SIG-M5 treated with dmso at 0.1 percent for 504 hours (cell line): ENCODE measurements around the gene DIP2B.

Experiments used
- DNase-seq: peaks from one replicate; lab custom pipeline; 2025; ENCODE audit not compliant: unreplicated experiment; lab: John Stamatoyannopoulos, UW

The DIP2B gene

DNA sequence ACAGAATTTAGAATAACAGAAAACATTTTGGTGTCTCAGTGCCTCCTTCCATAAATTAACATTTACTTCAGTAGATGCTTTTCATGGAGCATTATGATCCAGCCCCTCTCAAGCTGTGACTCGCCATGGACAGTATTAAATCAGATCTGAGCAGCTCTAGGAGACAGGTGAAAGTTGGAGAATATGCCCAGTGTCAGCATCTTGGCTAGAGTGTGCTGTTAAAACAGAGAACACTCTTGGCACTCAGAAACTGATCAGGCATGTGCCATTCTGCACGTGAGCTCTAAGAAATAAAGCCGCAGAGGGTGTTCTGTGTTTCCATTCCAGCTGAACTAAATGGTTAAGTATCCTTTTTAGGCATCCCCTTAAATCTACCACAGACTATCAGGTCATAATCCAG, 68.0 kb downstream of the DIP2B start:
- no peak for DNase-seq

DNA sequence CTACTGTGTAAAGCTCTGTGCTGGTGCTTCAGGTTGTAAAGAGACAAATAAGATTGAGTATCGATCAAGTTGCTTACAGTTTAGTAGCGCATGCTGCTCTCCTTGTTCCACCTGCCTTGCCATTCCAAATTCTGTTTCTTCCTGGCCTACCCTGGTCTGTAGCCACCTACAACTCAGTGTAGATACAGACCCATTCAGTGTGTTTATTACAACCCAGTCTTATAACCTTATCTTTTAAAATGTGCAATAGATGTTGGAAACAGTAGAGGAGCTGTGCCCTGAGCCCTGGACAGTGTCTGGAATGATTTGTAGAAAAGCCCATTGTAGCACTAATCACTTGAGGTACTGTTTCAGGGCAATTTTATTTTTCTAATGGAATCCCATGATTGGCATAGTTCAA, 68.5 kb downstream of the DIP2B start:
- no peak for DNase-seq

DNA sequence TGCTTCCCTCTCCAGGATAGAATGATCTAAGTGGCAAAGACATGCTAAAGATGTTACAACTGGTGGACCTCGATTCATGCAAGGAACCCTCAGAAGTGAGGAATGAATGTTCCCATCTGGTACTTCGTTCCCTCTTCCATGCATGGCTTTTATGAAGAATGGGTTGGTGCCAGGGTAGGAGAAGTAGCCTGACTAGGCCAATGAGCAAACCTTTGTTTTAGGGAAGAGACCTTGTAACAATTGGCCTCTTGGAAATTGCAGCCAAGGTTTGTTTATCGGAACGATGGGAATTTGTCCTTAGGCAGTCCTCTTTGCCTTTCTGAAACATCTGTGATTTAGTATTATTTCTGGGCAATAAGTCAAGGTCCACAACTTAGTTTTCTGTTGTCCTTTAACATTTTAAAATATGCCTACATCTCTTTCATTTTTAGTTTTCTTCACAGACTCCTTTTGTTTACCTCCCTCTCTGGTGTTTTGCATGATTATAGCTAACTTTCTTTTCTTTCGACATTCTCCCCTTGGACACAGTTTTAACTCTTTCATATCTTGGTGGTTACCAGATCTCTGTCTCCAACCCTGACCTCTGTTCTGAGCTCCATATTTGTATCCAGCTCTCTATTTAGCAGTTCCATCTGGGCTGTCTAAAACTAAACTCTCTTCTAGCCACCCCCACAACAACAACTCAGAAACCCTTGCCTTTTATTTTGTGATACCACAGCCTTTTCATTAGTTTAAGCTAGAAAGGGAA, 70.0 kb downstream of the DIP2B start:
- DNase-seq = no peak

DNA sequence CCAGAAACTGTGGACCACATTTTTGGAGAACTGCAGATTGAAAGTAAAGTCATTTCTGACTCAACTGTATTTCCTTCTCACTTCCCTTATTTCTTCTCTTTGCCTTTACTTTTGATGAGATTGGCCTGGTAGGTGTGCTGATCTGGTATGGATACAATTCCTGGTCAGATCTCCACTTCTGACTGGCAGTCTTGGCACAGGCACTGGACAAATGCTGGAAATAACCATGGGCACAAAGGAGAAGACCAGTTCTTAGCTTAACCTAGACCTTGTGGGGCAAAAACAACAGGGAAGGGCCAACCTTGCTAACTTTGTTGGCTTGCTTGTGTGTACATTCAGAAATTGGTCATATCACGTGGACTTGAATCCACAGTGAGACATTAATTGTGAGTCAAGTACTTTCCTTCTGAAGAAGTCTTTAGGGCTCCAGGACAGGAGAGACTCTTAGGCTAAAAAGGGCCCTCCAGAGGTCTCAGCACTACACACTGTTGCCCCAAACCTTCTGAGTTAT, 75.0 kb downstream of the DIP2B start:
- DNase-seq = peak; percentile 70

DNA sequence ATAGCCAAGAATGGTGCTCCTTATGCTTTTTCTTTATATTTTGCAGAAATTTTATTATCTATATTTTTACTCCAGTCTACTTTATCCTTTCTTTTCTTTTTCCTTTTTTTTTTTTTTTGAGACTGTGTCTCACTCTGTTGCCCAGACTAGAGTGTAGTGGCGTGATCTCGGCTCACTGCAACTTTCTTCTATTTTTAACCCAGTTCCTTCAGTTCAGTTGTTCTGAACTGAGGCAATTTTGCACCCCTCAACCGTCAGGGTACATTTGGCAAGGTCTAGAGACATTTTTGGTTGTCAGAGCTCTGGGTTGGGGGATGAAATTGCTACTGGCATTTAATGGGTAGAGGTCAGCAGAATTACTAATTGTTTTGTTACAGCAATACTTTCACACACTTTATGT, 75.7 kb downstream of the DIP2B start:
- peak; percentile 55 for DNase-seq

DNA sequence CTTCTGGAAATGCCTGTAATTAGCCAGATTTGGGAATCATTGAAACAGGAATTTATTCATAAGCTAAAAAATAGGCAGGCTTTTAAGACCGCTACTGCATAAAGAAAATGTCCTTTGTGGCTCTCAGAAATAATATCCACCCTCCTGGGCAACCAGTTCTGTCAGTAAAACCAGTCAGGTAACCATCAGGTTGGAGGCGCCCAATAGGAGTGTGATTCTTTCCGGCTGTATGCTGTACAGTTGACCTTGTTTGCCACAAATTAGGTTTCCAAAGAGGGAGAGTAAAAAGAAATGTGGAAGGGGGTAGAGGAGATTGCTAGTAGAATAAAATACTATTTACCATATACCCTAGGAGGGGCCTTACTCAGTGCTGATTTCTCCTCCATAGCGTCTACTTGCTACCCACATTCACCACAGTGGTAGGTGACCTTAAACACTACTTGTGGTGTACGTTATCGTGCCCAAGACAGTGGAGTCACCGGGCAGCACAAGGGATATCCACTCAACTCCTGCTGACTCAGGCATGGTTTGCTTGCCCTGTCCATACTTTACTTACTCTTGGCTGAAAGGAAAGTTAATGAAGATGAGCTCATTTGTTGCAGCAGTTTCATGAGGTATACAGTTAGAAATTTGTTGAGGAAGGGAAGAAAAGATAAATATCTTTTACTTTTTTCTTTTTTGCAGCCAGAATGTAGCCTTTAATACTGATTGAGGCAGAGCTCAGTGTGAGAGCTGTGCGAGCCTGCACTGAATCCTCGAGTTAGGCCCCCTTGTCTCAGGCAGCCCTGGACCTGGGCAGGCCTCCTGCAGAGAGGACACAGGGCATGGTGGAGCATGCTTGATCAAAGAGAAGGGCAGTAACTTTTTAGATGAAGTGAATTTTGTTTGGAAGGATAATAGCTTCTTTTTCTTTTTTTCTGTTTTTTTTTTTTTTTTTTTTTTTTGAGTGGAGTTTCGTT, 76.7 kb downstream of the DIP2B start:
- DNase-seq = peak; percentile 37

DNA sequence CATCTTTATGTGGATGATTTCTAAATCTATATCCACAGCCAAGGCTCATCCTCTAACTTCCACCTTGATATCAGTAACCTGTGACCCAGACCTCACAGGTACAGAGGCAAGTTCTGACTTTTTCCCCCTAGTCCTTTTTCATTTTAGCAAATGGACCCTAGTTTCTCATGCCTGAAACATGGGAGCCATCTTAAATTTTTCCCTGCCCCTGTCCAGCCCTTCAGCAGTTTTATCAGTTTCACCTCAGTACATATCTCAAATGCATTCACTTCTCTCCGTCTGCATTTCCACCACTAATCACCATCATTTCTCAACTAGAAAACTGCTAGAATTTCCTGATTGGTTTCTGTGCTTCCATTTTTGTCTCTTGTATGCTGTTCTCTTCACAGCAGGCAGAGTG, 79.3 kb downstream of the DIP2B start:
- no peak for DNase-seq

DNA sequence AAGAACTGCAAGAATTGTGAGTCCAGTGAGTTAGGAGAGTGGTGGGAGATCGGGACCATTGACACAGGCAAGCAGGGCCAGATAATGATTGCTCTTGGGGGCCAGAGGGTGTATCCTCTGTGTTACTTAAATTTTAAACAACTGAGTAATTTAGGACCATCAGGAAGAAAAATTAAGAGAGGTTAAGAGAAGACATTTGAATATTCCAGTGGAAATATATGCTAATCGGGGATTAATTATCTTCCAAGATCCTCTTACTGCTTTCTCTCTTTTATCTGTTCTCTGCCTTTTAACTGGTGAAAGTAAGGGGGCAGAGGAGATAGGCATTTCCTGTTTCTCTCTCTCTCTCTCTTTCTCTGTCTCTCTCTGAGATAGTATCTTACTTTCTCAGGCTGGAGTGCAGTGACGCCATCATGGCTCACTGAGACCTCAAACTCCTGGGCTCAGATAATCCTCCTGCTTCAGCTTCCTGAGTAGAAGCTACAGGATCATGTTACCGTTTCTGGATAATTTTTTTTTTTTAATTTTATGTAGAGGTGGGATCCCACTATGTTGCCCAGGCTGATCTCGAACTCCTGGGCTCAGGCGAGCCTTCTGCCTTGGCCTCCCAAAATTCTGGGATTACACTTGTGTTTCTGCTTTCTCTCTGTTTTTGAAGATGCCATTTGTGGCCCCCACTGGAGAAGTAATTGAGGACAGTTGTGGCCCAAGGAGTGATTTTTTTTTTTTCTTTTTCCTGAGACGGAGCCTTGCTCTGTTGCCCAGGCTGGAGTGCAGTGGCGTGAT, 85.1 kb downstream of the DIP2B start:
- DNase-seq = no peak

DNA sequence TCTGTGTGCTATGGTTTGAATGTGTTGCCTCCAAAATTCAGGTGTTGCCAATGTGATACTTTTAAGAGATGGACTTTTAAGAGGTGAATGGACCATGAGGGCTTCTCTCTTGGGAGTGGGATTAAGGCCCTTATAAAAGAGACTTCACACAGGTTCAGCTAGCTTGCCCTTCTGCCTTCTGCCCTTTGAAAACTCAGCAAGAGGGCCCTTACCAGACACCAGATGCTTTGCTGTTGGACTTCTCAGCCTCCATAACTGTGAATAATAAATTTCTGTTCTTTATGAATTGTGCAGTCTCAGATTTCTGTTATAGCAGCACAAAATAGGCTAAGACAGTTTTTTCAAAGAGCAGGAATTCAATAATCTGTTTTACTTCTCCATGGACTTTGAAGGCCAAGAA, 86.1 kb downstream of the DIP2B start:
- no peak for DNase-seq

DNA sequence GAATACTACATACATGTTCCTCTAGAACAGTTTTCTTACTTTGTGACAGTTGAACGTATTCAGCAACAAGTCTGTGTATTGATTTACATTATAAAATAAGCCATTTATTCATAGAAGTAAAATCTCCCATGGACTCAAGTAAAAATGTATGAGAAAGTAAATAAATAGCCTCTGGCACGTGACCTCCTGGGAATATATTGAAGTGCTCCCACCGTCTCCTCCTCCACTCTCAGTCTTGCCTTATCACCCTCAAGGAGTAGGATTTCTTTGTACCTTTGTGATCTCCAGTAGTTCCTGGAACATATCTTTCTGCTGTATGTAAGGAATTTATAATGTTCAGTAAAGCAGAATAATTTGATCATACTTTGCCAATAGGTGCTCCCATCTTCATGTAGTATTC, 90.9 kb downstream of the DIP2B start:
- DNase-seq = no peak

DNA sequence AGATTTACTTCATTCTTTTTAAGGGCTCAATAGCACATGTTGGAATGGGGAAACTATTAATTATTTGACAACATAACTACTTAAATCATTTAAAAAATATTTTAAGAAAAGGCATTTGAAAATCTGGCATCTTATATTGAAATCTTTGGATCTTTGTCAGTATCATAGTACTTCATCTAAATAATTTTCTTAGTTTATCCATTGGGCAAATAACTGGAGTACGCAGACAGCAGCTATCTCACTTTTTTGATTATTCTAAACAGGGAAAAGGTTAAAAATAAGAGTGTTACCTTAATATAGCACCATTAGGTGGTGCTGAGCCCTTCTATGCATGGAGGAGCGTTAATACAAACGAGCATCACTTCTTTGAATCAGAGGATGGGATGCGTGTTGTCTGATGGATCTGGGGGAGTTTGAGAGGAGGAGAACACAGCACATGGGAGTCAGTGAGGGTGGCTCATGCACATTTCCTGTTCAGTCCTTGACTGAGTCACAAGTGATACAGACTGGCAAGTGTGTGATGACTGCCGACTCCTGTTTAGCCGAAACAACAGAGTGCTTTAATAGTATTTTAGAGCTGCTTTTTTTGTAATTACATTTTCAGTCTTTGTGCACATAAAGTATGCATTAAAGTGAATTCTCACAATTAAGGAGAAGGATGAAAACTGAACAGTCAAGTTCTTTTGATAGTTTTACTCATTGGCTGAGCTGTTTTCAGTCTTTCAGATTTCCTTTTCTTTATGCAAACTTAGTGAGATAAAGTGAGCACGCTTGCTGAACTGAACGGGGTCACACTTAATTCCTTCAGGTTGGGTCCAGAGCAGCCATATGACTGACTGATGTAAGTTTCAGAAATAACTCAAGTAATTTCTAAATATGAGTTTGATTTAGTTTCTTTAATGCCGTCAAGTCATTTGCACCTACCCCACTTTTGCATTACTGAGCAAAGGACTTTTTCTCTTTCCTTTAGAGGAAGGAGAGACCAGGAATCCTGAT, 92.7 kb downstream of the DIP2B start:
- DNase-seq = no peak

DNA sequence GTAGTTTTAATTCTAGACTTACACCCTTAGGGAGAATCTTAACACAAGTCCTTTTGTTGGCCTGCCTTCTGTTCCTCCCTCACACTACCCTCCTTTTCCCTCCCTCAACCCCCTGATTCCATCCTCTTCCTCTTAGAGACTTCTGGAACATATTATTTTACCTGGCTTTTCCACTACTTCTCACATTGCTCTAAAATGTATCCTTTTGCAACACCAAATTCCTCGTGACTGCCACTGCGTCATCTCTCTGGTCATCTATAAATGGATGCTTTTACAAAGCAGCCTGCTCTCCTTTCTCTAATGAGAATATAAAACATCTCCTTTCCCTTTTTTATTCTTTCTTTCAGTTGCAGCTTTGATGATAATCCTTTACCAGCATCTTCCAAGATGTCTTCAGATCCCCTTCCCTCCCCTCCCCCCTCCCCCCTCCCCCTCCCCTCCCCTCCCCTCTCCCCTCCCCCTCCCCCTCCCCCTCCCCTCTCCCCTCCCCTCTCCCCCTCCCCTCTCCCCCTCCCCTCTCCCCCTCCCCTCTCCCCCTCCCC, 93.6 kb downstream of the DIP2B start:
- no peak for DNase-seq

DNA sequence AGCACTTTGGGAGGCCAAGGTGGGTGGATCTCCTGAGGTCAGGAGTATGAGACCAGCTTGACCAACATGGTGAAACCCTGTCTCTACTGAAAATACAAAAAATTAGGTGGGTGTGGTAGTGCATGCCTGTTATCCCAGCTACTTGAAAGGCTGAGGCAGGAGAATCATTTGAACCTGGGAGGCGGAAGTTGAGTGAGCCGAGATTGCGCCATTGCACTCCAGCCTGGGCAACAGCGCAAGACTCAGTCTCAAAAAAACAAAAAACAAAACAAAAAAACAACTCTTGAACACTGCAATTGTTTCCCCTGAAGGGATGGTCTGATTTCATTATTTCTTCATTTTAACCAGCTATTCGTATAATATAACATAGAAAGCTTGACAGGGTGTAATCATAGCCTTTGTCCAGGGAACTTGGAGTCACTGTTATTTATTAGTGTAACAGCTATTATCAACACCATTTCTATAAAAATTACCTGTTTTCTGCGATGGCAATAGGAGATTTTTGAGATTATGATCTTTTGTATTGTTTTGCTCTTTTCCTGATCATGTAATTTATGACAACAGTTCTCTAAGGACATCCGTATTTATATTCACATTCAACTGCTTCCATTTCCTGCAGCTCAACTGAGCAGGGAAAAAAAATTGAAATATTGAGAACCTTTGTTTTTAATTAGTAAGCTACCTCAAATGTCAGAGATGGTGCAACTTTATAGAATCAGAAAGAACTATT, 94.7 kb downstream of the DIP2B start:
- no peak for DNase-seq

DNA sequence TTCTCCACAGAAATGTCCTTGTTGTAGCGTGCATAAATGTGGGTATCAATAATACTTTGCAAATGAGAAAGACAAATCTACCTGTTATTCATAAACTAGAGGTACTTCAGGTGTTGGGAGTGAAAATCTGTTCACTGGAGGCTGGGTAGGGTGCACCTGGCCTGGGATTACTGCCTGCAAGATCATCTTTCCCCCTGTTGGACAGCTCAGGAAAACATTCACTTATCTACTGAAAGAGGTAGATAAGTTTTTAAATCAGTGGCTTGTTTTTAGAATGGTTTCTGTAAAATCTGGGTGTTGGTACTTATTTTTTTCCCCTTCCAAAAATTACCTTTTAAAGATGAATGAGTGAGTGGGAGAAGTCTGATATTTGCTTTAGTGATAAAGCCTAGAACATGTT, 95.6 kb downstream of the DIP2B start:
- DNase-seq = no peak

DNA sequence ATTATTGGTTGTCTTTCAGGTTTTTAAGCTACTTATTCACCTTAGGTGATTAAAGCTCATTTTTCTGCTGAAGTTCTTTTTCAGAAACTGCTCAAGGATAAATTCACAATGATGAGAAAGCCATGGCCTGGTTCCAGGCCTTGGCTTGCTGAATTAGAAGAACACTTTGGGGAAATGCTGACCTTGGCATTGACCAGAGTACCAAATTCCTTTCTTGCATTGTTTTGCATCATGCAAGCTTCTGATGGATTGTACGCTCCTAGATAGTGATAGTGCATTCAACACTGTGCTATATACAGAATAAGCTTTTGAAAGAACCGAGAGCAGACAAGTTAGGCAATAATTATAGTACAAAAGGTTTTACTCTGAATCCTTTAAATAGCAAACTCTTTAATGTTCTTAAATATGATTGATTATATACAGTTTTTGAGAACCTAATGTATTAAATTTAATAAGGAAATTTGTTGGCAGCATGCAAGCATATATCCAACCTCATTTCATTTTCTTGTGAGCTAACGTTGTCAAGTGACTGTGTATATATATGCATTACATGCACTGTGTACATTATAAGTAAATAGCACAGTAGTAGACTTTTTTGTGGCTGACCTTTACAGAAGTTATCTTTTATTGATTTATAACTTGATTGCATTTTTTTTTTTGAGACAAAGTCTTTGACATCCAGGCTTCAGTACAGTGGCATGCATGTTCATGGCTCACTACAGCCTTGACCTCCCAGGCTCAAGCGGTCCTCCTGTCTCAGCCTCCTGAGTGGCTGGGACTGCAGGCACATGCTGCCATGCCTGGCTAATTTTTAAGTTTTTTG, 99.2 kb downstream of the DIP2B start:
- DNase-seq = no peak

DNA sequence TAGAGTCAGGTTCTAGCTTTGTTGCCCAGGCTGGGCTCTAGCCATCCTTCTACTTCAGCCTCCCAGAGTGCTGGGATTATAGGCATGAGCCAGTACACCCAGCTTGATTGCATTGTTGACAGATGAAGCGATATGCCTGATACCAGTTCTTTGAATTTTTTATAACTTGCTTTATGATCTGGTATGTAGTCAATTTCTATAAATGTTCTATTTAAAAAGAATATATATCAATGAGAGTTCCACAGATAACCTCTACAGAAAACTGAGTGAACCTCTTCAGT, 99.8 kb downstream of the DIP2B start:
- no peak for DNase-seq

DNA sequence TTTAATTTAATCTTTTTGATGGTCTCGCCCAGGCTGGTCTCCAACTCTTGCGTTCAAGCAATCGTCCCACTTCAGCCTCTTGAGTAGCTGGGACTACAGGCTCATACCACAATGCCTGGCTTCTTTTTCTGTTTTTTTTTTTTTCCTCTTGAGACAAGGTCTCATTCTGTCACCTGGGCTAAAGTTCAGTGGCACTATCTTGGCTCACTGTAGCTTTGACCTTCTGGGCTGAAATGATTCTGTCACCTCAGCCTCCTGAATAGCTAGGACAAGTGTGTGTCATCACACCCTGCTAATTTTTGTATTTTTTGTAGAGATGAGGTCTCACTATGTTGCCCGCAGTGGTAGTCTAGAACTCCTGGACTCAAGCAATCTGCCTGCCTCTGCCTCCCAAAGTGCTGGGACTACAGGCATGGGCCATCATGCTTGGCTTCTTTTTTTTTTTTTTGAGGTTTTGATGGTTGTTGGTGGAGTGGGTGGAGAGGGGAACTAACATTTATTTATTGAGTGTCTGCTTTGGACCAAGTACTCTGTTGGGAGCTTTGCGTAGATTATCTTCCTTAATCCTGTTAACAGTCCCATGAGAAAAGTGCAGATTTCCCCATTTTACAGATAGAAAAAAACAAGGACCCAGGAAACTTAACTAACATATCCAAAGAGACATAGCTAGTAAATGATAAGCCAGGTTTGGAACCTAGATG, 102.0 kb downstream of the DIP2B start:
- no peak for DNase-seq

DNA sequence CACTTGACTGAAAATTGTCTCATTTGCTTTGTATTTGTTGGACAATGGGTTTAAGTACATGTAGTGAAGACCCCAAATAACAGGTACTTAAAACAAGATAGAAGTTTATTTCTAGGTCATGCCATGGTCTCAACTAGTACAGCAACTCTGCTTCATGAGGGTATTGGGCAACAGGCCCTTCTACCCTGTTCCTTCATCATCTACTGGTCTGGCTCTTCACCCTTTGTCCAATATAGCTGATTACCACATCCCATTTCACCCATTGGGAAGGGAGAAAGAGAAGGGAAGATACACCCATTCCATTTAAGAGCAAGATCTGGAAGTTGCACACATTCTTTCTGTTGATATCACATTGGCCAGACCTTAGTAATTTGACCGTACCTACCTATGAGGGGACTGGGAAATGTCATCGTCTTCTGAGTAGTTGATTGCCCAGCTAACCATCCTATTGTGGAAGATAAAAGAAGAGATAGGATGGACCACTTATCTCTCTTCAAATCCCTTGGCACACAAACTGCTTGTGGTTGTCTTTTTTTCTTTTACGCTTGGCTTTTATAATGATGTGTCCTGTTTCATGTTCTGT, 104.6 kb downstream of the DIP2B start:
- no peak for DNase-seq
